Adipocyte (in vitro differentiated cells): Measurements from ENCODE around the gene NIPA2.
A peak's percentile ranks its signal among the peaks of the same experiment; 100 is the strongest.

ENCODE experiments used
- DNase-seq: peaks from one replicate; pipeline ENCODE4 v3.0.0-alpha.2; 2015; ENCODE audit warnings: low read depth
- H3K27me3 ChIP-seq: replicated peaks from 2 replicates; pipeline ENCODE4 v1.7.0; 2013; ENCODE audit warnings: mild to moderate bottlenecking, low read length, moderate library complexity; ENCODE audit not compliant: control insufficient read depth, insufficient read depth
- H3K36me3 ChIP-seq: 2 replicates; pipeline ENCODE4 v1.7.0; 2013; ENCODE audit warnings: low read length, mild to moderate bottlenecking, moderate library complexity; ENCODE audit not compliant: control insufficient read depth, insufficient read depth, severe bottlenecking
- H3K4me1 ChIP-seq: 2 replicates; pipeline ENCODE4 v1.7.0; 2013; ENCODE audit warnings: mild to moderate bottlenecking, low read length, moderate library complexity; ENCODE audit not compliant: control insufficient read depth, insufficient read depth
- H3K4me3 ChIP-seq: 2 replicates; pipeline ENCODE4 v1.7.0; 2013; ENCODE audit warnings: mild to moderate bottlenecking, low read length, moderate library complexity
- H3K9ac ChIP-seq: 2 replicates; pipeline ENCODE4 v1.7.0; 2013; ENCODE audit warnings: mild to moderate bottlenecking, low read length, moderate library complexity
- H3K9me3 ChIP-seq: 2 replicates; pipeline ENCODE4 v1.7.0; 2013; ENCODE audit warnings: mild to moderate bottlenecking, low read length, moderate library complexity; ENCODE audit not compliant: control insufficient read depth

Gene NIPA2

GRCh38 chr15:22808761-22809280 lies 29.6 kb upstream of the NIPA2 start:
- Histone ChIP-seq H3K27me3 (no peaks in the 10 kb centered on the region), H3K36me3 (no peaks in the 10 kb centered on the region), H3K4me3 (no peak overlapping the region), H3K4me1 (no peaks in the 10 kb centered on the region), H3K9me3 (no peaks in the 10 kb centered on the region), H3K9ac (no peak overlapping the region)
- no peak for DNase-seq

GRCh38 chr15:22810033-22810852 lies 28.2 kb upstream of the NIPA2 start:
- Histone ChIP-seq H3K36me3 (no peaks in the 10 kb centered on the region), H3K9ac (no peak overlapping the region), H3K4me3 (no peak overlapping the region), H3K4me1 (no peaks in the 10 kb centered on the region), H3K27me3 (no peaks in the 10 kb centered on the region), H3K9me3 (no peaks in the 10 kb centered on the region)
- DNase-seq: no peak

GRCh38 chr15:22810853-22811338 lies 27.6 kb upstream of the NIPA2 start:
- Histone ChIP-seq H3K36me3 (no peaks in the 10 kb centered on the region), H3K4me3 (no peak overlapping the region)

GRCh38 chr15:22811640-22812039 lies 26.8 kb upstream of the NIPA2 start:
- Histone ChIP-seq H3K27me3 (no peaks in the 10 kb centered on the region), H3K4me1 (no peaks in the 10 kb centered on the region), H3K4me3 (no peak overlapping the region), H3K36me3 (no peaks in the 10 kb centered on the region), H3K9ac (no peak overlapping the region), H3K9me3 (no peaks in the 10 kb centered on the region)
- DNase-seq: peak; percentile 23

More at GRCh38 chr15:22810853-22811338, 27.6 kb upstream of the NIPA2 start:
- Histone ChIP-seq H3K27me3 (no peaks in the 10 kb centered on the region), H3K9ac (no peak overlapping the region), H3K9me3 (no peaks in the 10 kb centered on the region), H3K4me1 (no peaks in the 10 kb centered on the region)
- peak; percentile 17 for DNase-seq

- no peak for DNase-seq
- Histone ChIP-seq H3K9me3 (no peaks in the 10 kb centered on the region), H3K4me1 (no peaks in the 10 kb centered on the region), H3K27me3 (no peaks in the 10 kb centered on the region), H3K9ac (no peak overlapping the region), H3K4me3 (no peak overlapping the region), H3K36me3 (no peaks in the 10 kb centered on the region)
These were observed 24.6 kb upstream of the NIPA2 start for GRCh38 chr15:22813844-22814243.

GRCh38 chr15:22815766-22816165 lies 22.7 kb upstream of the NIPA2 start:
- Histone ChIP-seq H3K9ac (no peak overlapping the region), H3K4me1 (no peaks in the 10 kb centered on the region), H3K4me3 (no peak overlapping the region), H3K9me3 (no peaks in the 10 kb centered on the region), H3K27me3 (no peaks in the 10 kb centered on the region), H3K36me3 (no peaks in the 10 kb centered on the region)
- no peak for DNase-seq

GRCh38 chr15:22819651-22820050 lies 18.8 kb upstream of the NIPA2 start:
- Histone ChIP-seq H3K9me3 (no peaks in the 10 kb centered on the region), H3K27me3 (no peaks in the 10 kb centered on the region), H3K4me1 (no peaks in the 10 kb centered on the region), H3K9ac (no peak overlapping the region), H3K4me3 (no peak overlapping the region), H3K36me3 (peaks cover 14% of the 10 kb centered on the region)
- no peak for DNase-seq

GRCh38 chr15:22823495-22824128 lies 14.9 kb upstream of the NIPA2 start:
- Histone ChIP-seq H3K36me3 (peaks cover 24% of the 10 kb centered on the region), H3K4me1 (no peaks in the 10 kb centered on the region), H3K9me3 (no peaks in the 10 kb centered on the region), H3K27me3 (no peaks in the 10 kb centered on the region), H3K9ac (no peak overlapping the region), H3K4me3 (no peak overlapping the region)
- DNase-seq: no peak

- DNase-seq: no peak
- H3K27me3 ChIP-seq: no peaks in the 10 kb centered on the region
- H3K4me1 ChIP-seq: no peaks in the 10 kb centered on the region
These were observed 11.3 kb upstream of the NIPA2 start for GRCh38 chr15:22827125-22827524.

GRCh38 chr15:22831473-22831872 lies 7.0 kb upstream of the NIPA2 start:
- H3K9ac ChIP-seq: no peak overlapping the region
- H3K4me3 ChIP-seq: no peak overlapping the region
- no peak for DNase-seq
- no peaks in the 10 kb centered on the region for H3K4me1 ChIP-seq
- H3K36me3 ChIP-seq: peaks cover 3% of the 10 kb centered on the region
- no peaks in the 10 kb centered on the region for H3K9me3 ChIP-seq
- H3K27me3 ChIP-seq: no peaks in the 10 kb centered on the region

More at GRCh38 chr15:22827125-22827524, 11.3 kb upstream of the NIPA2 start:
- Histone ChIP-seq H3K36me3 (peaks cover 21% of the 10 kb centered on the region), H3K9ac (no peak overlapping the region), H3K4me3 (no peak overlapping the region), H3K9me3 (no peaks in the 10 kb centered on the region)

- DNase-seq: peak; percentile 59
- peak overlapping the region; percentile 98 for H3K4me3 ChIP-seq
- peaks cover 6% of the 10 kb centered on the region for H3K36me3 ChIP-seq
- H3K9ac ChIP-seq: peak overlapping the region; percentile 97
- H3K9me3 ChIP-seq: no peaks in the 10 kb centered on the region
- peaks cover 14% of the 10 kb centered on the region for H3K4me1 ChIP-seq
- no peaks in the 10 kb centered on the region for H3K27me3 ChIP-seq
These were observed 705 bp downstream of the NIPA2 start for GRCh38 chr15:22839046-22839695.
